HFFc6 (cell line): ENCODE data around the gene ELMO1. TPM values are rescaled to one million over a fixed set of nuclear protein-coding genes. Genes with fewer than 3 reads are reported as not detected.
A peak's percentile ranks its signal among the peaks of the same experiment; 100 is the strongest.

ENCODE experiments used
- DNase-seq: peaks from one replicate; pipeline ENCODE4 v3.0.0-alpha.2; 2018
- H3K27ac Mint-ChIP-seq: 2 replicates; pipeline ENCODE4 v1.8.0; 2020; ENCODE audit warnings: mild to moderate bottlenecking, mixed read lengths
- H3K27me3 Mint-ChIP-seq: 2 replicates; pipeline ENCODE4 v1.8.0; 2021; ENCODE audit warnings: mild to moderate bottlenecking, moderate library complexity, mixed read lengths; ENCODE audit not compliant: insufficient read depth
- H3K36me3 Mint-ChIP-seq: 2 replicates; pipeline ENCODE4 v1.8.0; 2021; ENCODE audit warnings: low read depth, mixed read lengths
- H3K4me1 Mint-ChIP-seq: 2 replicates; pipeline ENCODE4 v1.8.0; 2020; ENCODE audit warnings: low read depth, mixed read lengths
- H3K4me3 Mint-ChIP-seq: 2 replicates; pipeline ENCODE4 v1.8.0; 2020; ENCODE audit warnings: mild to moderate bottlenecking, moderate library complexity, mixed read lengths
- H3K9me3 Mint-ChIP-seq: 2 replicates; pipeline ENCODE4 v1.8.0; 2020; ENCODE audit warnings: mild to moderate bottlenecking, mixed read lengths
- total RNA-seq, 6 experiments: library from RNA; stranded (reverse); fragmentation: NEBNext Ultra II Directional; extraction: Animal tissue kit (Norgen Biotek cat#: 25700); gene quantifications; 2 replicates in 1 of 6; 3 replicates in 5 of 6; pipeline ENCODE4 v1.2.3, GENCODE V29; 2021
- TF ChIP-seq, protein P1 (sequence below): fragments of 200-600 bp; sonication (generic); IDR thresholded peaks from 2 replicates; pipeline ENCODE4 v1.5.0; 2021; ENCODE audit warnings: antibody characterized with exemption, mild to moderate bottlenecking

Gene ELMO1
- total RNA-seq, 6 experiments from 2014 or later: not detected

DNA sequence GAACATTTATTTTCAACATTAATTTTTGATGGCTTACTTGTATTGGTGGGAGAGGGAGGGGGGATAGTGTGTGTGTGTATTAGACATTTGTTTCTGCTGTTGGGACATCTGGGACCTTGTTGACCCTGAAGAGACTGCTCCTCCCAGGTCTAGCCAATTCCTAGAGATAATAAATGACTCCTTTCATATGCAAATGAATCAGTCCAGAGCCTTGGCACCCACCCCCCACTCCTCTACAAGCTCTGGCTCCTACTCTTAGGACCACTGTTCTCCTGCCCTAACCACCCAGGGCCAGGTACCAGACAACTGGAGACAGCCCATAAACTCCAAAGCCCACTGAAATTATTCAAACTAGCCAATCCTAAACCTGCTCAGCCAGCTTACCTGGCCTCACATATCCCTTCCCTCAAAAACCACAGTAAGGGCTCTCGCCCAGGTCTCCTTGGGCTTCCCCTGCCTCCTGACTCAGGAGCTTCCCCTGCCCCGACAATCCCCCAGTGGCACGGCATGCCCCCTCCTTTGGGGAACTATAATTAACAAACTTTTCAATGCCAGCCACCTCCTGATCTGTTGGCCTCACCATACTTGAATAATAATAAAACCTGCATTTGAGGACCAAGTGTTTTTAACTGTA lies 233.3 kb downstream of the ELMO1 start:
- Mint-ChIP-seq H3K36me3 (no peaks in the 10 kb centered on the region), H3K4me3 (no peak overlapping the region), H3K9me3 (peaks cover 6% of the 10 kb centered on the region; the same call in 1 of the 2 replicates), H3K27ac (no peak overlapping the region), H3K27me3 (peaks cover 3% of the 10 kb centered on the region; the same call in 1 of the 2 replicates), H3K4me1 (peaks cover 6% of the 10 kb centered on the region; the same call in 1 of the 2 replicates)
- TF ChIP-seq, protein P1, sequence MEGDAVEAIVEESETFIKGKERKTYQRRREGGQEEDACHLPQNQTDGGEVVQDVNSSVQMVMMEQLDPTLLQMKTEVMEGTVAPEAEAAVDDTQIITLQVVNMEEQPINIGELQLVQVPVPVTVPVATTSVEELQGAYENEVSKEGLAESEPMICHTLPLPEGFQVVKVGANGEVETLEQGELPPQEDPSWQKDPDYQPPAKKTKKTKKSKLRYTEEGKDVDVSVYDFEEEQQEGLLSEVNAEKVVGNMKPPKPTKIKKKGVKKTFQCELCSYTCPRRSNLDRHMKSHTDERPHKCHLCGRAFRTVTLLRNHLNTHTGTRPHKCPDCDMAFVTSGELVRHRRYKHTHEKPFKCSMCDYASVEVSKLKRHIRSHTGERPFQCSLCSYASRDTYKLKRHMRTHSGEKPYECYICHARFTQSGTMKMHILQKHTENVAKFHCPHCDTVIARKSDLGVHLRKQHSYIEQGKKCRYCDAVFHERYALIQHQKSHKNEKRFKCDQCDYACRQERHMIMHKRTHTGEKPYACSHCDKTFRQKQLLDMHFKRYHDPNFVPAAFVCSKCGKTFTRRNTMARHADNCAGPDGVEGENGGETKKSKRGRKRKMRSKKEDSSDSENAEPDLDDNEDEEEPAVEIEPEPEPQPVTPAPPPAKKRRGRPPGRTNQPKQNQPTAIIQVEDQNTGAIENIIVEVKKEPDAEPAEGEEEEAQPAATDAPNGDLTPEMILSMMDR: no peak
- DNase-seq: no peak

DNA sequence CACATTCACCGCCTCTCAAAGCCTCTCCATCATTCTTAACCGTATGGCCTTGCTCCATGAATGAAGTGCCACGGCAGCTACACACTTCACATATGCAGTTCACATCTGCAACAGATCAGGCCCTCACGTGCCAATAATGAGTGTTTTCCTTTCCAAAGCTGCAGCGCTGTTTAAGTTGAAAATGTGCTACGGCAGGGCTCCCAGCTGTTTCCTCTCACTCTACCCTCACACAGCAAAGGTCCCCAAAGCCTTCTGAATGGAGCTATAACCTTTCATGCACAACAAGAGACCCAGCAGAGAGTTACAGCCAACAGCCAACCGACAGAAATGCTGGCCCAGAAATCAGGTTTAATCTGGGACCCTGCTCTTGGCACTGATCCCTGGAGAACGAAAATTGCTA lies 236.1 kb downstream of the ELMO1 start:
- H3K36me3 Mint-ChIP-seq: no peaks in the 10 kb centered on the region
- no peak for DNase-seq
- peaks cover 6% of the 10 kb centered on the region; the same call in 1 of the 2 replicates for H3K4me1 Mint-ChIP-seq

DNA sequence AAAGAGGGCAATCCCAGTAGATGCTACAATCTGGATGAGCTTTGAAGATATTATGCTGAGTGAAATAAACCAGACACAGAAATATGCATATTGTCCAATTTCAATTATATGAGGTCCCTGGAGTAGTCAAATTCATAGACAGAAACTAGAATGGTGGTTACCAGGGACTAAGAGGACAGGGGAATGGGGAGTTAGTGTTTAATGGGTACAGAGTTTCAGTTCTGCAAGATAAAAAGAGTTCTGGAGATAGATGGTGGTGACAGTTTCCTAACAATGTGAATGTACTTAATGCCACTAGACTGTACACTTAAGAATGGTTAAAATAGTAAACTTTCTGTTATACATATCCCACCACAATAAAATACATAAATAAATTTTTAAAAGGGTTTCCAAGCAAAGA lies 236.6 kb downstream of the ELMO1 start:
- TF ChIP-seq, protein P1: no peak
- Mint-ChIP-seq H3K9me3 (no peaks in the 10 kb centered on the region), H3K4me3 (no peak overlapping the region), H3K27ac (no peak overlapping the region), H3K4me1 (peaks cover 6% of the 10 kb centered on the region; the same call in 1 of the 2 replicates), H3K27me3 (peaks cover 3% of the 10 kb centered on the region; the same call in 1 of the 2 replicates), H3K36me3 (no peaks in the 10 kb centered on the region)
- DNase-seq: no peak

More for the DNA sequence above, 236.1 kb downstream of the ELMO1 start:
- no peak overlapping the region for H3K27ac Mint-ChIP-seq
- H3K4me3 Mint-ChIP-seq: no peak overlapping the region
- peaks cover 4% of the 10 kb centered on the region; the same call in 1 of the 2 replicates for H3K9me3 Mint-ChIP-seq
- peaks cover 3% of the 10 kb centered on the region; the same call in 1 of the 2 replicates for H3K27me3 Mint-ChIP-seq
- TF ChIP-seq, protein P1: no peak

DNA sequence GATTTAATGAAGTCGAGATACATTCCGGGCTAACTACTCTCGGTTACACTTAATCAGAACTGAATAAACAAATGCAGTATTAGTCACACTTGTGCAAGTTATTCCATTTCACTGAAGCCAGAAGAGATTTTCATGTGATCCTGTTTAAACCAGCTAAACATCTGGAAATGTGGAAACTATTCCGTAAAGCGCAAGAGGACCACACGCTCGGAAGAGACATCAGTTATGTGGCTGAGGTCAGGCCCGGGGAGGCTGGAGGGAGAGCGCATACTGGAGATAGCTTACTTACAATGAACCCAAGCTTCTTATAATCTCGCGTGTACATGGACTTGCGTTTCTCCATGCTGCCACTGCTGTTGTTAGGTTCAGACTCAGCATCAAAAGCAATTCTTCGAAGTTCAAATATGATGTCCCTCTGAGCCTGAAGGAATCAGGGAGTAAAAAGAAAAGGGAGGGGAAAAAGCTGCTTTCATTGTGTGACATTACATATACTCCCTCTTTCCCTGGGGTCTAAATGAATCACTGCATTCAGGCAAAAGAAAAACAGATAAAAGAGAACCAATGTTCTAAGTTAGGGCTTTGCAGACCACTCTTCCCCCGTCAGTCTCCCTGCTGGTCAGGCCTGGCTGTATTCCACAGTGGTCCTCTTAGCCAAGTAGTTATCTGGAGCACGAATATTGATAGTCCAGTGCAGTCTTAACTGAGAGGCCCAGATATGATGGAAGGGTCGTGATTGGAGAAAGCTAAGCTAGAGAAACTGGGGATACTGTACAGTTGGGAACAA lies 237.4 kb downstream of the ELMO1 start:
- Mint-ChIP-seq H3K27ac (no peak overlapping the region), H3K36me3 (no peaks in the 10 kb centered on the region)
- TF ChIP-seq, protein P1: no peak

DNA sequence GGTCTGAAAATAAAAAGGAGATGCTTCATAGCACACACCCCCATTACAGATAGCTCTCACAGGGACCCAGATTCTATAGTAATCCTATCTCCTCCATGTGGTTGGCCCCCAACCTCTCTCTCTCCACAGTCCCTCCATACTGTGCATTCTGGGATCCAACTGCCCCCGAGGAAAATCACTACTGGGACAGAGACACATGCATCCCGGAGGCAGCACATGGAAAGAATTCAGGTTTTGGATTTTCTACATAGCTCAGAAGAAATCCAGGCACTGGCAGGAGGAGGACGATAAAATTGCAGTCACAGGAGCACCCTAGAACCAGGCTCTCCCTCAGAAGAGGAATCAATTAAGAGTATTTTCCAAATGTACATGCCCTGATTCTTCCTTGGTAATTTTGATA lies 239.5 kb downstream of the ELMO1 start:
- no peak overlapping the region for H3K27ac Mint-ChIP-seq
- H3K4me3 Mint-ChIP-seq: no peak overlapping the region
- TF ChIP-seq, protein P1: no peak

More for the DNA sequence above, 237.4 kb downstream of the ELMO1 start:
- Mint-ChIP-seq H3K4me3 (no peak overlapping the region), H3K4me1 (peaks cover 6% of the 10 kb centered on the region; the same call in 1 of the 2 replicates), H3K9me3 (no peaks in the 10 kb centered on the region), H3K27me3 (peaks cover 3% of the 10 kb centered on the region; the same call in 1 of the 2 replicates)
- DNase-seq: peak; percentile 2

More for the DNA sequence above, 239.5 kb downstream of the ELMO1 start:
- no peak for DNase-seq
- Mint-ChIP-seq H3K9me3 (no peaks in the 10 kb centered on the region), H3K36me3 (no peaks in the 10 kb centered on the region), H3K4me1 (peaks cover 6% of the 10 kb centered on the region; the same call in 1 of the 2 replicates), H3K27me3 (peaks cover 10% of the 10 kb centered on the region; the same call in 1 of the 2 replicates)
